PC-9 (cell line): ENCODE results near the gene MKX.

ENCODE experiments used
- CTCF ChIP-seq: fragments of 200-600 bp; sonication (generic); conservative IDR thresholded peaks from 2 replicates; pipeline ENCODE4 v1.6.1; 2017; ENCODE audit warnings: mixed run types, antibody characterized with exemption, mild to moderate bottlenecking, moderate library complexity
- EZH2 ChIP-seq: fragments of 200-600 bp; sonication (generic); IDR thresholded peaks from 2 replicates; pipeline ENCODE4 v1.8.0; 2017; ENCODE audit warnings: antibody characterized with exemption, low read depth

- TF ChIP-seq CTCF, result no peak
- TF ChIP-seq EZH2, result no peak
Measured at GRCh38 chr10:27637601-27638000, 108.0 kb downstream of the MKX start.
